ENCODE data around the gene RBFOX1. TPM values are rescaled to one million over a fixed set of nuclear protein-coding genes. Genes with fewer than 3 reads are reported as not detected.

RBFOX1 gene
- polyA plus RNA-seq, 1 donor from 2014 or later = 56.8 TPM

DNA sequence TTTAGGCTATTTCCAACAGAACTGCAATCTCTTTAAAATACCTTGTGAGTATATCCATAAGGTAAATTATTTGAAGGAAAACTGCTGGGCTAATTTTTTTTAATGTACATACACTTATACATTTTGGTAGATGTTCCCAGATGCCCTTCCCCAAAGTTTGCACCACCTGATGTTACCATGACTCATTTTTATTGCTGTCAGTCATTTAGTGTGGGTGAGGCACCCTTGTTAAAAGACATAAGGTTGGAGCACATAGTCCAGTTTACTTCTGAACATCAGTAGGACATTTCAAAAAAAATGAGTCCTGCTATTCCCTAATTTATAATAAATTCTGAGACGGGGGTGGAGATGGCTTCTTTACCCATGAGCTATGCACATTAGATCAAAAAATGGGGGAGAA is 138.6 kb downstream of the RBFOX1 start:
- Histone ChIP-seq H4K20me1 (ENCODE audit: insufficient read depth) (no peaks in the 10 kb centered on the region), H3F3A (ENCODE audit: insufficient read depth, low read length, poor library complexity, severe bottlenecking) (no peaks in the 10 kb centered on the region), H2AFZ (ENCODE audit: low read depth, low read length) (no peak overlapping the region), H3K9me2 (ENCODE audit: insufficient read depth, low read length) (no peaks in the 10 kb centered on the region), H3K9ac (ENCODE audit: low read length) (no peak overlapping the region), H3K9me3 (ENCODE audit: low read length) (no peaks in the 10 kb centered on the region), H3K27ac (ENCODE audit: low read length) (no peak overlapping the region), H3K27me3 (ENCODE audit: insufficient read depth, low read depth, low read length) (no peaks in the 10 kb centered on the region), H3K79me2 (replicated peaks; ENCODE audit: insufficient read depth, low read length) (no peaks in the 10 kb centered on the region), H3K36me3 (ENCODE audit: insufficient read depth, low read length) (no peaks in the 10 kb centered on the region), H3K4me3 (ENCODE audit: low read length) (no peak overlapping the region), H3K4me2 (ENCODE audit: low read length) (no peak overlapping the region)
- TF ChIP-seq, protein P1, sequence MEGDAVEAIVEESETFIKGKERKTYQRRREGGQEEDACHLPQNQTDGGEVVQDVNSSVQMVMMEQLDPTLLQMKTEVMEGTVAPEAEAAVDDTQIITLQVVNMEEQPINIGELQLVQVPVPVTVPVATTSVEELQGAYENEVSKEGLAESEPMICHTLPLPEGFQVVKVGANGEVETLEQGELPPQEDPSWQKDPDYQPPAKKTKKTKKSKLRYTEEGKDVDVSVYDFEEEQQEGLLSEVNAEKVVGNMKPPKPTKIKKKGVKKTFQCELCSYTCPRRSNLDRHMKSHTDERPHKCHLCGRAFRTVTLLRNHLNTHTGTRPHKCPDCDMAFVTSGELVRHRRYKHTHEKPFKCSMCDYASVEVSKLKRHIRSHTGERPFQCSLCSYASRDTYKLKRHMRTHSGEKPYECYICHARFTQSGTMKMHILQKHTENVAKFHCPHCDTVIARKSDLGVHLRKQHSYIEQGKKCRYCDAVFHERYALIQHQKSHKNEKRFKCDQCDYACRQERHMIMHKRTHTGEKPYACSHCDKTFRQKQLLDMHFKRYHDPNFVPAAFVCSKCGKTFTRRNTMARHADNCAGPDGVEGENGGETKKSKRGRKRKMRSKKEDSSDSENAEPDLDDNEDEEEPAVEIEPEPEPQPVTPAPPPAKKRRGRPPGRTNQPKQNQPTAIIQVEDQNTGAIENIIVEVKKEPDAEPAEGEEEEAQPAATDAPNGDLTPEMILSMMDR (IDR thresholded peaks at IDR 0.05; ENCODE audit: poor library complexity, severe bottlenecking) = no peak
- no peak for TF ChIP-seq MXI1 (conservative IDR thresholded peaks at IDR 0.05; ENCODE audit: poor library complexity, severe bottlenecking)
- TF ChIP-seq, protein P2, sequence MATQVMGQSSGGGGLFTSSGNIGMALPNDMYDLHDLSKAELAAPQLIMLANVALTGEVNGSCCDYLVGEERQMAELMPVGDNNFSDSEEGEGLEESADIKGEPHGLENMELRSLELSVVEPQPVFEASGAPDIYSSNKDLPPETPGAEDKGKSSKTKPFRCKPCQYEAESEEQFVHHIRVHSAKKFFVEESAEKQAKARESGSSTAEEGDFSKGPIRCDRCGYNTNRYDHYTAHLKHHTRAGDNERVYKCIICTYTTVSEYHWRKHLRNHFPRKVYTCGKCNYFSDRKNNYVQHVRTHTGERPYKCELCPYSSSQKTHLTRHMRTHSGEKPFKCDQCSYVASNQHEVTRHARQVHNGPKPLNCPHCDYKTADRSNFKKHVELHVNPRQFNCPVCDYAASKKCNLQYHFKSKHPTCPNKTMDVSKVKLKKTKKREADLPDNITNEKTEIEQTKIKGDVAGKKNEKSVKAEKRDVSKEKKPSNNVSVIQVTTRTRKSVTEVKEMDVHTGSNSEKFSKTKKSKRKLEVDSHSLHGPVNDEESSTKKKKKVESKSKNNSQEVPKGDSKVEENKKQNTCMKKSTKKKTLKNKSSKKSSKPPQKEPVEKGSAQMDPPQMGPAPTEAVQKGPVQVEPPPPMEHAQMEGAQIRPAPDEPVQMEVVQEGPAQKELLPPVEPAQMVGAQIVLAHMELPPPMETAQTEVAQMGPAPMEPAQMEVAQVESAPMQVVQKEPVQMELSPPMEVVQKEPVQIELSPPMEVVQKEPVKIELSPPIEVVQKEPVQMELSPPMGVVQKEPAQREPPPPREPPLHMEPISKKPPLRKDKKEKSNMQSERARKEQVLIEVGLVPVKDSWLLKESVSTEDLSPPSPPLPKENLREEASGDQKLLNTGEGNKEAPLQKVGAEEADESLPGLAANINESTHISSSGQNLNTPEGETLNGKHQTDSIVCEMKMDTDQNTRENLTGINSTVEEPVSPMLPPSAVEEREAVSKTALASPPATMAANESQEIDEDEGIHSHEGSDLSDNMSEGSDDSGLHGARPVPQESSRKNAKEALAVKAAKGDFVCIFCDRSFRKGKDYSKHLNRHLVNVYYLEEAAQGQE (IDR thresholded peaks at IDR 0.05; ENCODE audit: borderline replicate concordance) = no peak
- no peak for TF ChIP-seq TAF1 (IDR thresholded peaks at IDR 0.05; ENCODE audit: low read depth)
- no peak for TF ChIP-seq EP300 (conservative IDR thresholded peaks at IDR 0.05; ENCODE audit: poor library complexity, severe bottlenecking)

DNA sequence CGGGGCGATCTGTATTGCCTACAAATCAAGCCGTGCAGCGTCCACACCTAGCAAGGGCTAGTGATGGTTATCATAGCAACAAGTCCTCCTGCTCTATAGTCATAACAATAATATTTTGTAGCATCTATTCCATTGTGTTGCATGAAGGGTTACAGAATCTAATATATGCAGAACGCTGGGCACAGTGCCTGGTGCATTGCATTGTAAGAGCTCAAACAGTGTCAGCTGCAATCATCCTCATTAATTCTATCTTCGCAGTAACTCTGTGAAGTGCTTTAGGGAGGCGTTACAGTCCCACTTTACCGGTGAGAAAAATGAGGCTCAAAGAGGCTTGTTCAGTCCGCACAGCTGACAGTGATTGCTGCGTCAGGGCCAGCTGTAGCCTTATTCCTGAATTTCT is 149.4 kb downstream of the RBFOX1 start:
- H3K4me3 ChIP-seq (ENCODE audit: low read length) = no peak overlapping the region
- H3K9me3 ChIP-seq (ENCODE audit: low read length) = no peaks in the 10 kb centered on the region
- no peaks in the 10 kb centered on the region for H3K27me3 ChIP-seq (ENCODE audit: insufficient read depth, low read depth, low read length)
- TF ChIP-seq RAD21 (conservative IDR thresholded peaks at IDR 0.05) (no peak), SMC3 (conservative IDR thresholded peaks at IDR 0.05; ENCODE audit: poor library complexity) (no peak), TAF1 (IDR thresholded peaks at IDR 0.05; ENCODE audit: low read depth) (no peak), EZH2 (IDR thresholded peaks at IDR 0.05; ENCODE audit: borderline replicate concordance, insufficient read depth, low read length, poor library complexity, severe bottlenecking) (no peak), MXI1 (conservative IDR thresholded peaks at IDR 0.05; ENCODE audit: poor library complexity, severe bottlenecking) (no peak), EP300 (conservative IDR thresholded peaks at IDR 0.05; ENCODE audit: poor library complexity, severe bottlenecking) (no peak), POLR2AphosphoS5 (IDR thresholded peaks at IDR 0.05) (no peak)
- TF ChIP-seq, protein P2 (IDR thresholded peaks at IDR 0.05; ENCODE audit: borderline replicate concordance) = no peak
- TF ChIP-seq, protein P1 (IDR thresholded peaks at IDR 0.05; ENCODE audit: poor library complexity, severe bottlenecking) = no peak
- H3K9ac ChIP-seq (ENCODE audit: low read length) = no peak overlapping the region
- H3K4me2 ChIP-seq (ENCODE audit: low read length) = no peak overlapping the region
- H3K9me2 ChIP-seq (ENCODE audit: insufficient read depth, low read length) = no peaks in the 10 kb centered on the region
- H3K36me3 ChIP-seq (ENCODE audit: insufficient read depth, low read length) = no peaks in the 10 kb centered on the region
- no peak overlapping the region for H3K27ac ChIP-seq (ENCODE audit: low read length)
- no peaks in the 10 kb centered on the region for H4K20me1 ChIP-seq (ENCODE audit: insufficient read depth)
- H3K79me2 ChIP-seq (replicated peaks; ENCODE audit: insufficient read depth, low read length) = no peaks in the 10 kb centered on the region
- H3F3A ChIP-seq (ENCODE audit: insufficient read depth, low read length, poor library complexity, severe bottlenecking) = no peaks in the 10 kb centered on the region
- no peak overlapping the region for H2AFZ ChIP-seq (ENCODE audit: low read depth, low read length)
